ENCODE measurements around the gene CAMK1D.

CAMK1D gene

DNA sequence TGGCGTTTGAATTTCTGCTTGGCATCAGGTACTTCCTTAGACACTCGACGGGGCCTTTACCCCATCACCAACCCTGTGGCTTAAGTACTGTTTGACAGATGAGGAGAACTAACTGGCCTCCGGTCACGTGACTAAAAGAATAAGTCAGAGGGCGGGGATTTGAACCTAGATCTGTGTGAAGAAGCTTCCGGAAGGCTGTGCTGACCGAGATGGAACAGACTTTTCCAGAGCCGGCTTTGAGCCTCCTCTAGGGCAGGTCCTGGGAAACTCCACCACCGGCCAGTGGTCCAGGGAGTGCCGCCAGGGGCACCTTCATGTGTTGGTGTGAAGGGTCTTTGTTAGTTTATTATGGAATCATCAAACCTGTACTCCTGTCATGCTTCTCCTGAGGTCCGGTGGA lies 26.9 kb downstream of the CAMK1D start:
- DNase-seq, result no peak

DNA sequence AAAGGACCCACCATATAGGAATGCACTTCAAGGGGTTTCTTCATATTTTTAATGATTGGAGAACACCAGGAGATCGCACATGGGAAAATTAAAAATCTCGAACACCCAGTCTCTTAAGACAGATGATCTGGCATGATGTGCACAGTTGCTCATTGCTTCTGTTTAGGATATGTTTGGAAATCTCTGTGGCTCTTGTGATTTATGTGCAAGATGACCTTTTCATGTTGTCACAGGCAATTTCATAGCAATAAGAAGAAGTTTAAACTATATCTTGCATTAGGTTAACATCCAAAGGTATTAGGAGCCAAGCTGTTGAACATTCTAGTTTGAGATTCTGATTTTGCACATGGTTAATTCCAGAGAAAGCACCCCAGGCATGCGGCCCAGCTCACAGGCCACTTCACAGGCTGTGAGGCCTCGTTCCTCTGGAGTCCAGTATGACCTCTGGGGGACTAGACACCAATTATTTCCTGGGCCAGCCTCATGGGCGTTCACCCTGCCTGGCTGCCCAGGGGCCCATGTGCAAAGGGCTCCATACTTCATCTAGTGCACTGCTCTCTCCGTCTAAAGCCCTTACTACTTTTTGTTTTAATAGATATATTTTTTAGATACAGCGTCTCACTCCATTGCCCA lies 28.4 kb downstream of the CAMK1D start:
- no peak for DNase-seq

DNA sequence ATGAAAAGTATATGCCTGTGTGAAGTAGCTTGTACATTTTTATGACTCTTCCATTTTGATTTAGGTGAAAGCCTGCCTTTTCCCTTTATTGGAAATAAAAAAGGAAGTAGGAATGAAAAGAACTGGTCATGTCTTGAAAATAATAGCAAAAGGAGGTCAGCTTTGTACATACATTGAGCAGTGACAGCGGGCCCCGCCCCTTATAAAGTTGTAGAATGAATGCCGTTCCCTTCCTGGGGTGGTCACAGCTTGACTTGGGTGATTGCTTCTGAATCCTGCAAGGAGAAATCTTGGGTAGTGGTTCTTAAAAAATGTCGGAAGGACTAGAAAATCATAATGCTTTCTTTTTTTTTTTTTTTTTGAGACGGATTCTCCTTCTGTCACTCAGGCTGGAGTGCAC lies 31.7 kb downstream of the CAMK1D start:
- DNase-seq, result no peak

DNA sequence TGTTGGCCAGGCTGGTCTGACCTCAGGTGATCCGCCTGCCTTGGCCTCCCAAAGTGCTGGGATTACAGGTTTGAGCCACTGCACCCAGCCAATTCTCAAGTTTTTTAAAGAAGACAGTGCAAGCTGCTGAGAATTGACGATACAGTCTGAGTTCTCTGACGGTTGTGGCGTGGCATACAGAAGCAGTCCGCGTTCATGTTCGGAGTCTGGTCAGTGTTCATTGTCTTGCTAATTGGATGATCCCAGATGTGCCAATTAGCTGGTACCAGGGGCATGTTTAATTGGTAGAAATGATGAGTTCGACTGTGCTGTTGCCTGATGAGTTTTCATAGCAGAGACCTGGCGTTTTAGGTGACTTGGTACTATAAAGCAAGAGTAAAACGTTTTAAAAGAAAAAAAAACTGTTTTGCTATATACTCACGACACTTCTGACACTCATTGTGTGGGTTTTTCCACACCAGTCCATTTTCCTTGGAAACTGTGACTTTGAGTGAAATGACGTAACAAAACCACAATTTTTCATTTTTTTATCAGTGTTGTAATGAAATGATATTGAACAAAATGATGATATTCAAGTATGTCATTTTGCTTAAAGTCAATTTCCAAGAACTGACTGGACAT lies 32.3 kb downstream of the CAMK1D start:
- DNase-seq, result no peak

DNA sequence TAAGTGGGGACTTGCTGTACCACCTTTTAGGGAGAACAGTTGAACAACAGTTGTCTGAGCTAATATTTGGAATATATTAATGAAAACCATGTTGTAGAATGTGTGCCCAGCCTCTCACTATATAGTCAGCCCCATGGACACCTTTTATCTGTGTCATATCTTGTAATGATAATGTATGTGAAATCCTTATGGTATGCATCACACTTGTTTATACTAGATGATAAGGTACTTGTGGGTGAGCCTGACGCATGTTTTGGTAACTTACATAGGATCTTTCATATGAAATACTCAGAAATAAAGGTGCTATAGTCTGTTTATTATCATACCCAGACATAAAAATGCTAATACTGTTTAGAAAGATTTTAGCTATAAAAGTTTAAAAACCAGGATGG lies 32.8 kb downstream of the CAMK1D start:
- no peak for DNase-seq

DNA sequence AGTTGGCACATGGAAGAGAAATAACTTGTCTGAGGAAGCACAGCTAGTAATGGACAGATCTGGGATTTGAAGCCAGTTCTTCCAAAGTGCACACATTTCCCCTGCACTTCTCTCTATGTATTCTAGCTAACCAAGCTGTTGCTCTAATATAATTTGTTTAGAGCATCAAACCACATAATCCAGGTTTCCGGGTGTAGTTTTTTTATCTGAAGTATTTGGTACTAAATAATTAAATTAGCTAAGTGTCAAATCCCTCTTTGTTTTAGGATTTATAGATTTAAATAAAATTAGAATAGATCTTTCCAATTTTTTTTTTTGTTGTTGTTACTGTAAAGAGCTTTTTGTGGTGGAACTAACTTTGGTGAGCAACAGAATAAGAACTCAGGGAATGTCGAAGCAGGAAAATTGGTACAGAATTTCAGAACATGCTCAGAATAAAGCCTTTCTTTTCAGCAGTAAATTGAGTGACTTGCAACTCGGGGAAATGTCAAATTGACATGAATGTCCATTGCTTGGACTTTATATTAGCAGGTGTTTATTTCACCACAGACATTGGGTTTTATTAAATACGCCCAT lies 33.7 kb downstream of the CAMK1D start:
- DNase-seq, result no peak

DNA sequence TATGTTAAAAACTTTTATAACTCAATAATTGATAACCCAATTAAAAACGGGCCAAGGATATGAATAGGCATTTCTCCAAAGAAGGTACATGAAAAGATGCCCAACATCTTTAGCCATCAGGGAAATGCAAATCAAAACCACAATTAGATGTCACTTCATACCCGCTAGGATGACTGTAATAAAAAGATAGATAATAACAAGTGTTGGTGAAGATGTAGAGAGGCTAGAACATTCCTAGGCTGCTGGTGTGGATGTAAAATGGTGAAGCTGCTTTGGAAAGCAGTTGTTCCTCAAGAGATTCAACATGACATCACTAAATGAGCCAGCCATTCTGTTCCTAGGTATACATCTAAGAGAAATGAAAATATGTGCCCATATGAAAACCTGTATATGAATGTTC lies 35.6 kb downstream of the CAMK1D start:
- DNase-seq, result no peak

DNA sequence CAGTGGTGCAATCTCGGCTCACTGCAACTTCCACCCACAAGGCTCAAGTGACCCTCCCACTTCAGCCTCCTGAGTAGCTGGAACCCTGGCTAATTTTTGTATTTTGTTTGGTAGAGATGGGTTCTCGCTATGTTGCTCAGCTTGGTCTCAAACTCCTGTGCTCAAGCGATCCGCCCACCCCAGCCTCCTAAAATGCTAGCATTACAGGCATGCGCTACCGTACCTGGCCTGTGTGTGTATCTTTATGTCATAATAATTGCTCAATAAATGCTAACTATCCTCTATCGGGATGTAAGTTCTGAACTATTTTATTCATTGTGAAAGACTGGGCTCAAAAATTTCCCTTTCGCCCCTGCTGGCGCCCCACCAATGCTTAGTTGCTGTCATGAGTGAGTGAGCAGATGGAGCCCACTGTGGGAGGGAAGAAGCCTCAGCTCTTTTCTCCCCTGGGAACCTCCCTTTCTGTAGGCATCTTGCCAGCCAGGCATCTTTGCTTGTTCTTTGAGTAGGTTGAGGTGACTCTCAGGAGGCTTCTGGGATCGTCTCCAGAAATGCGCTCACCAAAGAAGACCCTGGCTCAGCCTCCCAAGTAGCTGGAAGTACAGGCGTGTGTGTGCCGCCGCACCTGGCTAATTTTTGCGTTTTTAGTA lies 38.3 kb downstream of the CAMK1D start:
- DNase-seq, result no peak

DNA sequence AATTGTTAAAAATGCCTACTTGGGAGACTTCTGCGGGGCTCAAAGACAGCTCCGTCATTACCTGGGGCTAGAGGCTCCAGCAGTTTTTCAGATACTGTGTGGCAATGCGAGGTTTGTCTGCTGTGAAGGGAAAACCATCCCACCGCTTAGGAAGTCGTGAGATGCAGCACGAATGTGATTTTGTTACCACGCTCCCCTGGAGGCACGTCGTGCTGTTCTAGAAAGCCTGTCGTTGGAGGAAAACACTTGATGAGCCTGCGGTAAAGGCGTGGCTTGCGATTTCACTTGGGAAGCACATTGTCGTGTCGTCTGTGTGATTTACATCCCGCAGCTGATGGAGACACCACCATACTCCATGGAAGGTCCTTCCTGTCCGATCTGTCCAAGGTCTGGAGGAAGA lies 39.3 kb downstream of the CAMK1D start:
- no peak for DNase-seq

DNA sequence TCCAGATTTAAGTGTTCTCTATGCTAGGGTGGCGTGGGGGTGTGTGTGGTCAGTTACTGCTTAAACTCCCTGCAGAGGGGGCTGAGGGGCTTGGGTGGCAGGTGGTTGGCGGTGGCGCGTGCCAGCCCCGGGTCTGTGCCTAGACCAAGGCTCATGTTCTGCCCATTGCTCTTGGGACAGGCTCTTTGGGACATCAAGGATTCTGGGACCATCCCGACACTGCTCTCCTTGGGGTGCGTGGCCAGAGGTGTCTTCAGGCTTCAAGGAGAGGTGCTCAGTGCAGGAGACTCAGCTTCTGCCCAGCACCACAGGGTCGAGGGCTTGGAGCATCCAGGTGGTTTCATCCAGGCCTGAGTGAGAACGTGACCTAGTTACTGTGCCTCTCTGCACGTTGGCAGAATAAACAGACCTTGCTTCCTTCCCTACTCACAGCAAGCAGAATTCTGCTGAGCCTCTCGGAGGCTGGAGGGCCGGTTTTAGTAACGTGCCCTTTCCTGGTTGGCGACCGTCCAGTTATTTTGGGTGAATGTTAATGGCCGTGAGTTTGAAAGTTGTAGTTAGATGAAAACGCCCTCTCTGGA lies 39.9 kb downstream of the CAMK1D start:
- DNase-seq, result no peak

DNA sequence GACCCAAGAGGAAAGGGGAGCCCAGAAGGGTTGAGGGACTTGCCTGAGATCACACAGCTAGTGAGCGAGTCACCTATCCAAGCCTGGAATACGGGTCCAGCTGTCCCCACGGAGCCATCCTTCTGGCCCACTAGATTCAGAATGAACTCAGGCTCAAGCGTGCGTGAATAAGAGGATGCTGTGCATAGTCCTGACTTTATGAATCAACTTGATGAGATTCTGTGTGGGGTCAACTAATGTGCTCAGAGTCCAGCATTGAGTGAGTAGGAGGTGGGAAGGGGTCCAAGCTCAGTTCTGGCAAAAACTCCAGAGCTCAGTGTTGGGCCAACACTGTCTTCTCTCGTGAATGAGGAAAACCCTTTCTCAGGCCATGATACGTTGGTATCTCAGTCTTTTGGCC lies 41.4 kb downstream of the CAMK1D start:
- no peak for DNase-seq

DNA sequence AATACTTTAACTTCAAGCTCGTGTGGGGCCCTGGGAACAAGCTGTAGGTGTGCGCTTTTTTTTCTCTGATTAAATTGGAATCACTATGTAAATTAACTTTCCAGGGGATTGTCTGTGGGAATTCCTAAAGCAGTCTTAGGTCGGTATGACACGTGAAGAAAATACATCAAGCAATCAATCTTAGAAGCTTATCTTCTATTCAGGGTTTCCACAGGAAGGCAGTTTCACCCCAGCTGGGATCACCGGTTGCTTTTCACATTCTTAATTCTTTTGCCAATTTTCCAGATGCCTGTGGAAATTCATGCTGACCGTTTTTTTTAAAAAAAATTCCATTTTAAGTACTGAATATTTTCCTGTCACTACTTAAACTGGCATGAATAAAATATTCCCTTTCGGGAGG lies 41.9 kb downstream of the CAMK1D start:
- DNase-seq, result no peak

DNA sequence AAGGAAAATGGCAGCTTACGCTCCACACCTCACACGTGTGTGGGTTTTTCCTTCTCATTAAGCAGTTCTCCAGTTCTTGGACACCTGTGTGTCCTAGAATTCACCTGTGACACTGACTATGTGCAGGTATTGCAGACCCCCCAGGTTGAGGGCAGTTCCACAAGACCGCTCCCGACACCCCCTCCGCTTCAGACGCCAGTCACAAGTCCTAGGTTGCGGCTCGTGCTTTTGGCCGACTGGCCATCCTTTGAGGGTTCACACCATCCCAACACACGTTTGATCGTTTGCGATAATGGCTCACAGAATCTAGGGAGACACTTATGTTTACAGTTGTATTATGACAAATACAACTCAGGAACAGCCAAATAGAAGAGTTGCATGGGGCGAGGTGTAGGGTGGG lies 44.5 kb downstream of the CAMK1D start:
- no peak for DNase-seq

DNA sequence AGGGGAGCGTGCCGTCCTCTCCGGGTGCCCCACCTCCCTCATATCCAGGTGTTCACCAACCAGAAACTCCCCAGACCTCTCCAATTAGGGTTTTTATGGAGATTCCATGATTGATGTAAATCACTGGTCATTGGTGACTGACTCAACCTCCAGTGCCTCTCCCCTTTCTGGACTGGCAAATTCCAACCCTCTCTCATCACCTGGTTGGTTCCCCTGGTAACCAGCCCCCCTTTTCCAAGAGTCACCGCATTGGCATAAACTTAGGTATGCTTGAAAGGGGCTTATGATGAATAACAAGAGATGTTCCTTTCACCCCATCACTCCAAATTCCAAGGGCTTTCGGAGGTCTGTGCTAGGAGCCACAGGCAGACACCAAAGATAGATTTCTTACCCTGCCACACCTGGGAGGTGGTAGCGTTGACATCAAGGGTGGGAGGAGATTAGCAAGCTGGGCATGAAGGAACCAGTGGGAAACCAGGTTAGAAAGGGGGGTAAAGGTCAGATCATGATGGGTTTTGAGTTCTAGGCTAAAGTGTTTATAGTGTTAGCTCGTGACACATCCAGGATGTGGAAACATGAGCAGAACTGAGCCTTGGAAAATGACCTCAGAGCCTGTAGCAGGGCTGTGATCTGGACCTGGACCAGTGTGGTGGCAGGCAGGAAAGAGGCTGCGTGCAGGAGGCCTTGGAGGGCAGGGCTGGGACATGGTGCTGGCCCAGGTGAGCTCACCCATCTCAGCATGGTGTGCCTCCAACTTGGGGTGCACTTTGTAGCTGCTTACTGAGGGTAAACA lies 45.1 kb downstream of the CAMK1D start:
- DNase-seq, result no peak

DNA sequence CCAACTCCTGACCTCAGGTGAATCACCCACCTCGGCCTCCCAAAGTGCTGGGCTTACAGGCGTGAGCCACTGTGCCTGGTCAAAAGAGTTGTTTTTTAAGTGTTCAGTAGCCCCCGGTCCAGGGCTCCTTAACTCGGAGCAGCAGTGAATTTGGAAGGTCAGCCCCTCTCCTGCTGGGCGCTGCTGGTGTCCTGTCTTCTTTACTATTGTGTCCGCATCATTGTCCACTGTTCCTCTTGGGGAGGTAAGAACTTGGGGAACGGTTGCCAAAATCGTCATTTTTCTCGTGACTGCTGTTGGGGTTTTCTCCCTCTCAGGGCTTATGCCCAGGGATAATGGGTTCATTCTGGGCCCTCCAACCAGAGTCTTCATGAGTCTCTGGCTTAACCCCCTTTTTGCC lies 46.7 kb downstream of the CAMK1D start:
- DNase-seq, result no peak

DNA sequence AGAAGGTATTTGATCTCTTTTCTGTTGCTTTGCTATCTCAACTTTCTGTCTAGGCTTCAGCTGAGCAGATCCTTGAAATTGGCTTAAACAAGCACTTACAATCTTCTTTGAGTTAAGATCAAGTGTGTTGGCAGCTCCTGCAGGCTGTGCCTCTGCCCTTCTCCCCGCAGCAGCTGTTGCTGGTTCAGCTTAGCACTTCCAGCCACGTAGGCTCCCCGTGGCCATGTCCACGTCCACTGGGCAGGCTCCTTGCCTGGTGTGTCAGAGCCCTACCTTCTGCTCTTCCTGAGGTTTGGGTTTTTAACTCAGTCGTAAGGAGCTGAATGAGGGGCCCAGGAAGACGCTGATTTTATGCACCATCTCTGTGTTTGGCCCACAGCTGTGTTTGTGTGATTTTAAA lies 47.2 kb downstream of the CAMK1D start:
- no peak for DNase-seq

DNA sequence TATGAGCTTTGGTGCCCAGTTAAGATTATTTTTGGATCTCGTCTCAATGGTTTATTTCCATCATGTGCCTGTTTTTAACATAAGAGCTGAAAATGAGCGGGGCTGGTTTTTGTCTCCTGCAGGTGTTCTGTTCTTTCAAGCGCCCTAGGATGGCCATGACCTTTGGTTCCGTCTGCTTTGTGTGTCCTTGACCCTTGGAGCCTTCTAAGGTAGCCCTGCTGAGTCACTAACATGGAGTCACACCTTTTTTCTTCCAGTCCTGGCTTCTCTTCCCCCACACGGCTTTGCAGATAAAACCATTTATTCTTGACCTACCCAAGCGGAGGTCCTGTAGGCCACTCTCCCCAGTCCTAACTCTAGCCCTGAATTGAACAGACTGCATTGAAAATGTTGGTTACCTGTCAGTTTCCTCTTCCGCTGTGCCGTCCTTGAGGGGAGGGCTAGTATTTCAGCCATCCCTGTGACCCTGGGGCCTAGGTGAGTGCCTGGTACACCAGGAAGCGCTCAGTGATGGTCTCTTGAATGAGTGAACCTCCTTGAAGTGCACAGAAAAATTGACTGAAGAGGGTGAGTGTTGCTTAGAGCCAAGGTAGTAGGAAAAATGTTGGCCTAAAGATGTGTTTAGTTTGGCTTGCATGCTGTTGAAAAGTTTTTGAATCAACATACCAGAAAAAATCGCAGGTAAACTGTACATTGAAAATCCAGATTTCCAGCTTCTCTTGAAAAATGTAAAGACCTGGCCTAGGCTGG lies 48.0 kb downstream of the CAMK1D start:
- DNase-seq, result no peak

DNA sequence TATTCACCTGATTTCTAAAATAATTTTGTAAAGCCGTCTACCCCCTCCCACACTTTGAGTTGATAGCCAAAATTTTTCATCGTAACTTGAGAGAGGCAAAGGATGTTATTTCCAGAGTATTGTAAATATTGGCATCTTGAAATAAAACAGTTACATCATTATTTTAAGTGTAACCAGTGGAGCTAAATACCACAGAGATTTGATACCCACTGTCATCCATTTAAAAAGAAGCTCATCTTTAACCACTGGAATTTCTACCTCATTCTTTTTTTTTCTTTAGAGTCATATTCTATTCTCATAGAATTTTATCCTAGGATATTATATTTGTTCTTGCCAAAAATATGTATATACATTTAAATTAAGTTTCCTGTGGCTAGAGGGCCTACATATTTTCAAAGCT lies 48.6 kb downstream of the CAMK1D start:
- no peak for DNase-seq

DNA sequence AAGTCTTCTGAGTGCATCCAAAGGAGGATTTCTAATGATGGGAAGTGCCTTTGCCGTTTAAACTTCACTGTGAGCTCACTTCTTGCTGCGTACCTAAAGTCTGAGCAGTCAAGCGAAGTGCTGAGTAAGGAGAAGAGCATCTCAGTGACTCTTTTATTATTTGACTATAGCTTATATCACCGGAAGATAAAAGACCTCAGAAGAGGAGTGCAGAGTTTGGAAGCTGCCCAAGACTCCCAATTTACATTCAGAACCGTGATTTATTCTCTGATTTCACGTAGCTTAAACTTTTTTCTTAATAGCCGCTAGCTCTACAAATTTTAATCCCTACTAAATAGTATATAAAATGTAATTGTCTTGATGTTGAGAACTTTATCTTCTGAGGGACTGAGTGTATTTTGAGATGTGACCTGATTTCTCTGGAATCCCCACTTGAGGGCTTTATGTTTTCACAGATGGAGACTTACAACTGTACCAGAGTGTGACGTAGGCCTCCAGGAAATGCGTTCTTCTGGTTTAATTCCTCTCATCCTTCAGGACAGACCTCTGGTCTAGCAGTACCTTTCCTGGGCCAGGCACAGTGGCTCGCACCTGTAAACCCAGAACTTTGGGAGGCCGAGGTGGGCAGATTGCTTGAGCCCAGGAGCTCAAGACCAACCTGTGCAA lies 51.1 kb downstream of the CAMK1D start:
- no peak for DNase-seq

DNA sequence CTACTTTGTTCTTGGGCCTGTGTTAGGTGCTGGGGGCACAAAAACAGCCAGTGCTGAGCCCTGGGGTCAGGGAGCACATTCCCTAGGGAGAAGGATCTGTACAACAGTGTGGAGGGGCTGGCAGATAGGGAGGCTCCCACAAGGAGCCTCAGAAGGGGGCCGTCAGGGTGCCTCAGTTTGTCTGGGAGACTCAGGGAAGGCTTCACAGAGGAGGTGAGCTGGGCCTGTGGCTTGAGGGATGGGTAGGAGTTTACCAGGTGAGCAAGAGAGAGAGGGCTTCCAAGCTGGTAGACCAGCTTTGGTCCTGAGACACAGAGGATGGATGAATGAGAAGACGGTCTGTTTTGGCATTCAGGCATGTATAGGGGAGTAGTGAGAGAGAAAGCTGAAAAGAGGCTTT lies 52.1 kb downstream of the CAMK1D start:
- DNase-seq, result no peak

DNA sequence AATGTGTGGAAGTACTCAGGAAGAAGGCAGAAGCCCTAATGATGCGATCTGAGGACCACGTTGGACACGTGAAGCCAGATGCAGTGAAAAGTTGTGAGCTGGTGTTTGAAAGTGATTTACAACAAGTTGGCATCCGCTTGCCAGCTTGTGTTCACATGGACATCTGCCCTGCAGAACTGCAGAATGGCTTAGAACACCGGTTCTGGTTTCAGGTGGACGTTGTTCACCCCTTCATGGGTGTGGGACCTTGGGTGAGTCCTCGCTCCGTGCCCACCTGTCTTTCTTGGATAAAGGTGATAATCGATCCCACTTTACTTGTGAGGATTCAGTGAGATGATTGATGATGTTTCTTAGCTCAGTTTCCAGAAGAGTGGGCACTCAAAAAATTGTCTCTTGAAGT lies 53.8 kb downstream of the CAMK1D start:
- no peak for DNase-seq

Measured in central memory CD4-positive, alpha-beta T cell (primary cell).